Measurements from ENCODE around the gene ZC3H13. TPM values are rescaled to one million over a fixed set of nuclear protein-coding genes. Genes with fewer than 3 reads are reported as not detected.

ZC3H13 gene
- total and polyA plus RNA-seq, 2 of the 4 experiments (the other 2 are of a cell fraction) = 7.7 to 10.8 TPM

GRCh38 chr13:46097663-46098062, 45.1 kb upstream of the ZC3H13 start:
- no peak overlapping the region for H2AK5ac ChIP-seq (ENCODE audit: low read depth, low read length)
- in situ Hi-C loops (cut with MboI; ENCODE audit: low sequenced_read_pairs) = no loop called here
- BruUV-seq (replicated peaks) = no TSS peak

More at GRCh38 chr13:46097663-46098062, 45.1 kb upstream of the ZC3H13 start:
- dilution Hi-C loops (cut with HindIII; ENCODE audit: low sequenced_read_pairs, unreplicated experiment) (no loop called here), intact Hi-C loops (cut with micrococcal nuclease) (no loop called here)
- Histone ChIP-seq H3K56ac (ENCODE audit: extremely low read depth, insufficient read depth, low read length) (no peak overlapping the region), H2AFZ (replicated peaks; ENCODE audit: low read length, poor library complexity) (no peak overlapping the region), H2BK5ac (ENCODE audit: low read depth, low read length, poor library complexity, severe bottlenecking) (no peak overlapping the region), H4K8ac (ENCODE audit: low read depth in 2 of 2, low read length in 2 of 2) (no peak overlapping the region), H4K5ac (ENCODE audit: low read depth, low read length) (no peak overlapping the region), H3K18ac (ENCODE audit: low read depth, low read length) (no peak overlapping the region), H3K79me1 (ENCODE audit: low read depth in 1 of 2, low read length in 2 of 2) (no peaks in the 10 kb centered on the region), H2BK20ac (ENCODE audit: low read depth, low read length) (no peak overlapping the region), H3K27ac (ENCODE audit: insufficient read depth, low read length) (no peak overlapping the region), H3K36me3 (ENCODE audit: control insufficient read depth, insufficient read depth, low read length) (no peaks in the 10 kb centered on the region), H2BK120ac (ENCODE audit: low read depth, low read length) (no peak overlapping the region), H3K4me2 (ENCODE audit: low read depth, low read length) (no peak overlapping the region), H3K9me3 (ENCODE audit: control insufficient read depth, insufficient read depth, low read length) (no peaks in the 10 kb centered on the region), H3K27me3 (ENCODE audit: control insufficient read depth, insufficient read depth, low read length) (0 out of 2 replicates have a peak, but pooled peaks cover 3% of the 10 kb centered on the region), H2BK15ac (ENCODE audit: low read depth, low read length) (no peak overlapping the region), H2AK9ac (replicated peaks; ENCODE audit: low read depth, low read length, poor library complexity) (no peak overlapping the region), H3K9ac (ENCODE audit: low read depth, low read length) (no peak overlapping the region), H3K23ac (ENCODE audit: low read depth, low read length) (no peak overlapping the region), H3K4ac (ENCODE audit: low read depth, low read length) (no peak overlapping the region), H3K14ac (replicated peaks; ENCODE audit: low read depth, low read length) (no peak overlapping the region), H3K9me1 (ENCODE audit: insufficient read depth, low read length) (no peaks in the 10 kb centered on the region), H4K20me1 (ENCODE audit: insufficient read depth, low read length) (no peaks in the 10 kb centered on the region), H4K91ac (ENCODE audit: insufficient read depth, low read depth, low read length) (no peak overlapping the region), H3K4me1 (ENCODE audit: control insufficient read depth, insufficient read depth, low read length) (no peaks in the 10 kb centered on the region), H3K4me3 (ENCODE audit: insufficient read depth, low read depth, low read length) (no peak overlapping the region)
- DNase-seq = no peak
- no peak for ATAC-seq (ENCODE audit: low read depth)
- ChIA-PET CTCF (no interaction called here), POLR2A (ENCODE audit: unreplicated experiment) (no interaction called here)
- no CpG with 5 or more reads among the region's 4 CpGs for WGBS, 2 experiments (ENCODE audit: extremely low coverage in 2 of 2, insufficient read length in 1 of 2)
- TF ChIP-seq CEBPB (IDR thresholded peaks at IDR 0.05; ENCODE audit: low read depth, low read length) (no peak), RFX5 (IDR thresholded peaks at IDR 0.05; ENCODE audit: low read depth, low read length) (no peak), USF2 (IDR thresholded peaks at IDR 0.05; ENCODE audit: low read depth, low read length) (no peak), MXI1 (IDR thresholded peaks at IDR 0.05; ENCODE audit: borderline replicate concordance, low read depth, low read length) (no peak), RAD21 (IDR thresholded peaks at IDR 0.05; ENCODE audit: low read length) (no peak), NFE2L2 (IDR thresholded peaks at IDR 0.05; ENCODE audit: low read depth, low read length) (no peak), POLR2A (IDR thresholded peaks at IDR 0.05; ENCODE audit: low read depth, low read length) (no peak), RCOR1 (IDR thresholded peaks at IDR 0.05; ENCODE audit: insufficient replicate concordance, low read length) (no peak), CTCF (conservative IDR thresholded peaks at IDR 0.05; ENCODE audit: low read depth, low read length) (no peak), CHD1 (IDR thresholded peaks at IDR 0.05; ENCODE audit: low read depth, low read length) (no peak), SMC3 (IDR thresholded peaks at IDR 0.05; ENCODE audit: low read depth, low read length) (no peak), MAZ (IDR thresholded peaks at IDR 0.05; ENCODE audit: borderline replicate concordance, low read depth, low read length) (no peak), MAFK (IDR thresholded peaks at IDR 0.05; ENCODE audit: low read depth, low read length) (no peak), ELK1 (IDR thresholded peaks at IDR 0.05; ENCODE audit: borderline replicate concordance, low read depth, low read length) (no peak), BHLHE40 (IDR thresholded peaks at IDR 0.05; ENCODE audit: low read depth, low read length) (no peak)

All from IMR-90 (cell line).